LNCAP (cell line): ENCODE results near the gene DLGAP1.

Source experiments
- CTCF ChIP-seq: fragments of 450-650 bp; IDR thresholded peaks from 2 replicates; pipeline ENCODE4 v1.5.1; 2017; ENCODE audit warnings: mild to moderate bottlenecking

The DLGAP1 gene

GRCh38 chr18:4142876-4143275 lies 312.2 kb downstream of the DLGAP1 start:
- no peak for TF ChIP-seq CTCF

GRCh38 chr18:4134700-4135099 lies 320.4 kb downstream of the DLGAP1 start:
- TF ChIP-seq CTCF = no peak

- TF ChIP-seq CTCF = no peak
Observed at GRCh38 chr18:4130734-4131719, 324.1 kb downstream of the DLGAP1 start.

GRCh38 chr18:4126939-4127338 lies 328.2 kb downstream of the DLGAP1 start:
- no peak for TF ChIP-seq CTCF

GRCh38 chr18:4125627-4126230 lies 329.4 kb downstream of the DLGAP1 start:
- TF ChIP-seq CTCF = no peak

- no peak for TF ChIP-seq CTCF
Observed at GRCh38 chr18:4125224-4125623, 329.9 kb downstream of the DLGAP1 start.

GRCh38 chr18:4119813-4120212 lies 335.3 kb downstream of the DLGAP1 start:
- no peak for TF ChIP-seq CTCF
